ENCODE measurements around the gene CD274. TPM values are rescaled to one million over a fixed set of nuclear protein-coding genes. Genes with fewer than 3 reads are reported as not detected.

The CD274 gene
- total RNA-seq, 2 experiments from 2014 or later, result 5.3 to 6.3 TPM

DNA sequence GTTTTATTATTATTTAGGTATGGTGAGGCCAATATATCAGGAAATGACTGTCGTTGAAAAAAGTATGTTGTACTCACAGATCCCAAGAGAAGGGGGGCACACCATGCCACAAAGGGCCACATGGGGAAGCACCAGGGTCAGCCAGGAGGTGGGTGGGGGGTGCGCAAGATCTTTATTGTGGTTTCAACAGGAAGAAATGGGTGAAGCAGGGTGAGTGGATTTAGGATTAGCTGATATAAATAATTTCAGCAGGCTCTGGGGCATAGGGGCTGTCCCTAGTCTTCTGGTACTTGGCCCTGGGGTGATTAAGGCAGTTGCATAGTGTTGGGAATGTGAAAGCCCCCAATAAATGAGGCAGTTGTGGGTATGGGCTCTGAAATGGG lies 68.6 kb downstream of the CD274 start:
- ATAC-seq (ENCODE audit: poor library complexity), result no peak
- Mint-ChIP-seq H3K27ac (no peak overlapping the region), H3K9me3 (no peaks in the 10 kb centered on the region), H3K27me3 (no peaks in the 10 kb centered on the region), H3K36me3 (ENCODE audit: low read depth) (no peaks in the 10 kb centered on the region), H3K4me1 (ENCODE audit: low read depth) (peaks cover 16% of the 10 kb centered on the region), H3K4me3 (no peak overlapping the region)
- ChIA-PET POLR2A (no interaction called here), CTCF (no interaction called here)
- no peak overlapping the region for H3K4me3 ChIP-seq (ENCODE audit: low read length)
- intact Hi-C loops (cut with DNase I, micrococcal nuclease), result no loop called here
- TF ChIP-seq, protein P1, sequence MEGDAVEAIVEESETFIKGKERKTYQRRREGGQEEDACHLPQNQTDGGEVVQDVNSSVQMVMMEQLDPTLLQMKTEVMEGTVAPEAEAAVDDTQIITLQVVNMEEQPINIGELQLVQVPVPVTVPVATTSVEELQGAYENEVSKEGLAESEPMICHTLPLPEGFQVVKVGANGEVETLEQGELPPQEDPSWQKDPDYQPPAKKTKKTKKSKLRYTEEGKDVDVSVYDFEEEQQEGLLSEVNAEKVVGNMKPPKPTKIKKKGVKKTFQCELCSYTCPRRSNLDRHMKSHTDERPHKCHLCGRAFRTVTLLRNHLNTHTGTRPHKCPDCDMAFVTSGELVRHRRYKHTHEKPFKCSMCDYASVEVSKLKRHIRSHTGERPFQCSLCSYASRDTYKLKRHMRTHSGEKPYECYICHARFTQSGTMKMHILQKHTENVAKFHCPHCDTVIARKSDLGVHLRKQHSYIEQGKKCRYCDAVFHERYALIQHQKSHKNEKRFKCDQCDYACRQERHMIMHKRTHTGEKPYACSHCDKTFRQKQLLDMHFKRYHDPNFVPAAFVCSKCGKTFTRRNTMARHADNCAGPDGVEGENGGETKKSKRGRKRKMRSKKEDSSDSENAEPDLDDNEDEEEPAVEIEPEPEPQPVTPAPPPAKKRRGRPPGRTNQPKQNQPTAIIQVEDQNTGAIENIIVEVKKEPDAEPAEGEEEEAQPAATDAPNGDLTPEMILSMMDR (IDR thresholded peaks at IDR 0.05), result no peak
- no peaks in the 10 kb centered on the region for H3K27me3 ChIP-seq (ENCODE audit: control insufficient read depth in 1 of 2, insufficient read depth in 2 of 2, low read length in 2 of 2)
- no peak overlapping the region for H3K27ac ChIP-seq (ENCODE audit: low read depth in 1 of 2, low read length in 2 of 2)
- H3K9me3 ChIP-seq (ENCODE audit: control insufficient read depth in 1 of 2, insufficient read depth in 1 of 2, low read length in 2 of 2), result peaks cover 0 to 5% of the 10 kb centered on the region in 2 experiments
- H3K4me1 ChIP-seq (ENCODE audit: insufficient read depth, low read length), result peaks cover 7% of the 10 kb centered on the region
- no peaks in the 10 kb centered on the region for H3K36me3 ChIP-seq (ENCODE audit: insufficient read depth, low read length)
- DNase-seq, result no peak

Other genes starting within 250 kb of the CD274 start
- not detected for gene INSL4, start 219.1 kb upstream of the CD274 start, total RNA-seq
- gene RLN2, start 145.8 kb upstream of the CD274 start, total RNA-seq, result under 1 TPM; 0.47 to 0.88 TPM
- under 1 TPM; 0.36 to 0.84 TPM for gene RLN1, start 110.7 kb upstream of the CD274 start, total RNA-seq
- gene PLGRKT, start 12.6 kb upstream of the CD274 start, total RNA-seq, result 10 to 100 TPM; 13.8 to 15.6 TPM
- gene PDCD1LG2, start 60.0 kb downstream of the CD274 start, total RNA-seq, result under 1 TPM; 0.11 to 0.17 TPM
- 10 to 100 TPM; 24.7 to 26.3 TPM for gene RIC1, start 178.6 kb downstream of the CD274 start, total RNA-seq